GM12878 (cell line): Measurements from ENCODE around the gene POLRMT. TPM values are rescaled to one million over a fixed set of nuclear protein-coding genes. Genes with fewer than 3 reads are reported as not detected.
A peak's percentile ranks its signal among the peaks of the same experiment; 100 is the strongest.

Experiments used
- ATAC-seq: fragments of 200-7000 bp; cut with Tn5 transposase; 3 replicates; pipeline ENCODE4 v1.9.1; 2020; ENCODE audit warnings: mild to moderate bottlenecking, moderate library complexity
- BruUV-seq: library from RNA; stranded (reverse); fragments of 400-500 nt; replicated peaks from 2 replicates; lab custom pipeline; 2021; lab: Mats Ljungman, UMichigan
- CTCF ChIA-PET: fragments of 300-600 bp; sonication (Branson Sonifier 250); formaldehyde crosslinking; extraction: SDS; loops from one replicate; lab custom pipeline; 2021; ENCODE audit warnings: inconsistent platforms; lab: Yijun Ruan, JAX
- POLR2A ChIA-PET: fragments of 350-600 bp; formaldehyde crosslinking; extraction: SDS; loops from one replicate; lab custom pipeline; 2021; ENCODE audit warnings: inconsistent platforms; lab: Charles Lee
- RAD21 ChIA-PET: fragments of 300-600 bp; sonication (Branson Sonifier 250); formaldehyde crosslinking; loops from one replicate; lab custom pipeline; 2023; ENCODE audit warnings: antibody characterized with exemption; ENCODE audit not compliant: unreplicated experiment; lab: Charles Lee
- SMC1A ChIA-PET: fragments of 300-600 bp; sonication (Branson Sonifier 250); formaldehyde crosslinking; loops from one replicate; lab custom pipeline; 2023; ENCODE audit not compliant: unreplicated experiment, uncharacterized antibody; lab: Charles Lee
- DNase-seq: peaks from one replicate; pipeline ENCODE4 v3.0.0-alpha.2; 2011; ENCODE audit warnings: low read depth, low spot score
- FAIRE-seq: peaks from 3 replicates; lab custom pipeline; 2011; peaks lifted over from hg19 to GRCh38; lab: Jason Lieb, UNC
- H2AFZ ChIP-seq: 2 replicates; pipeline ENCODE4 v1.6.0; 2011; ENCODE audit warnings: low read depth, low read length, control low read depth; ENCODE audit not compliant: control insufficient read depth
- H3K27ac ChIP-seq: 2 replicates; pipeline ENCODE4 v1.5.1; 2011; ENCODE audit warnings: control low read depth; ENCODE audit not compliant: control insufficient read depth, insufficient read depth
- H3K27me3 ChIP-seq, 2 experiments: replicated peaks in 1 of 2; 2 replicates each; pipeline versions ENCODE4 v1.6.0 to v1.6.1; 2011; ENCODE audit warnings: low read length in 1 of 2; ENCODE audit not compliant: control insufficient read depth in 2 of 2, insufficient read depth in 2 of 2
- H3K36me3 ChIP-seq, 2 experiments: 2 replicates each; pipeline ENCODE4 v1.5.1; 2011; ENCODE audit warnings: low read length in 1 of 2; ENCODE audit not compliant: control insufficient read depth in 2 of 2, insufficient read depth in 2 of 2
- H3K4me1 ChIP-seq: 2 replicates; pipeline ENCODE4 v1.6.1; 2011; ENCODE audit warnings: mild to moderate bottlenecking, low read length, moderate library complexity, mixed read lengths; ENCODE audit not compliant: control insufficient read depth, insufficient read depth
- H3K4me2 ChIP-seq: 2 replicates; pipeline ENCODE4 v1.6.0; 2011; ENCODE audit warnings: control low read depth; ENCODE audit not compliant: control insufficient read depth, insufficient read depth
- H3K4me3 ChIP-seq: fragments of 200-600 bp; sonication (generic); 2 replicates; pipeline ENCODE4 v1.5.1; 2016
- H3K79me2 ChIP-seq: 2 replicates; pipeline ENCODE4 v1.6.0; 2011; ENCODE audit warnings: low read length; ENCODE audit not compliant: control insufficient read depth, insufficient read depth
- H3K9ac ChIP-seq: 2 replicates; pipeline ENCODE4 v1.8.0; 2011; ENCODE audit warnings: low read length, control low read depth, mixed read lengths; ENCODE audit not compliant: control insufficient read depth, insufficient read depth
- H3K9me3 ChIP-seq: replicated peaks from 3 replicates; pipeline ENCODE4 v1.5.1; 2011; ENCODE audit warnings: mild to moderate bottlenecking, low read length; ENCODE audit not compliant: control insufficient read depth, insufficient read depth
- H4K20me1 ChIP-seq: 2 replicates; pipeline ENCODE4 v1.6.0; 2011; ENCODE audit not compliant: control insufficient read depth, insufficient read depth
- CEBPB ChIP-seq, 2 experiments: fragments of 150-350 bp in 1 of 2; IDR thresholded peaks; 2 replicates each; pipeline ENCODE4 v1.6.1; 2012 to 2014; ENCODE audit warnings: low read depth in 2 of 2, low read length in 2 of 2, borderline replicate concordance in 1 of 2, inconsistent platforms in 1 of 2
- DPF2 ChIP-seq: fragments of 450-650 bp; IDR thresholded peaks from 2 replicates; pipeline ENCODE4 v1.6.1; 2017; ENCODE audit warnings: mild to moderate bottlenecking
- EP300 ChIP-seq, 2 experiments: fragments of 150-350 bp in 1 of 2; IDR thresholded peaks; 2 replicates each; pipeline ENCODE4 v1.6.1; 2011 to 2012; ENCODE audit warnings: low read depth in 2 of 2, low read length in 2 of 2, borderline replicate concordance in 1 of 2, improper control_type of control experiment in 1 of 2, inconsistent platforms in 1 of 2; ENCODE audit not compliant: control insufficient read depth in 1 of 2
- IKZF2 ChIP-seq, 2 experiments: fragments of 450-650 bp; IDR thresholded peaks; 2 replicates each; pipeline ENCODE4 v1.6.1; 2017; ENCODE audit warnings: mild to moderate bottlenecking in 2 of 2, moderate library complexity in 2 of 2
- KLF5 ChIP-seq: fragments of 450-650 bp; IDR thresholded peaks from 2 replicates; pipeline ENCODE4 v1.6.1; 2014; ENCODE audit warnings: mild to moderate bottlenecking; ENCODE audit not compliant: partially characterized antibody
- PAX5 ChIP-seq: IDR thresholded peaks from 2 replicates; pipeline ENCODE4 v1.6.1; 2011; ENCODE audit warnings: low read depth, low read length, borderline replicate concordance
- POLR2A ChIP-seq: IDR thresholded peaks from 2 replicates; pipeline ENCODE4 v1.6.1; 2011; ENCODE audit warnings: low read depth, mild to moderate bottlenecking, low read length
- POLR2AphosphoS5 ChIP-seq: IDR thresholded peaks from 2 replicates; pipeline ENCODE4 v1.6.1; 2011; ENCODE audit warnings: mild to moderate bottlenecking, low read length, inconsistent platforms
- RAD21 ChIP-seq: IDR thresholded peaks from 2 replicates; pipeline ENCODE4 v1.6.1; 2011; ENCODE audit warnings: mild to moderate bottlenecking, low read depth, low read length, moderate library complexity; ENCODE audit not compliant: insufficient read depth
- SMAD5 ChIP-seq: IDR thresholded peaks from 2 replicates; pipeline ENCODE4 v1.6.1; 2016; ENCODE audit warnings: antibody characterized with exemption, low read depth
- SMARCA5 ChIP-seq: fragments of 450-650 bp; IDR thresholded peaks from 2 replicates; pipeline ENCODE4 v1.6.1; 2017; ENCODE audit warnings: mild to moderate bottlenecking
- TCF12 ChIP-seq: IDR thresholded peaks from 2 replicates; pipeline ENCODE4 v1.6.1; 2011; ENCODE audit warnings: low read depth, mild to moderate bottlenecking, low read length
- WRNIP1 ChIP-seq: IDR thresholded peaks from 2 replicates; pipeline ENCODE4 v1.6.1; 2011; ENCODE audit warnings: low read depth, low read length, improper control_type of control experiment, borderline replicate concordance
- YBX1 ChIP-seq: fragments of 450-650 bp; IDR thresholded peaks from 2 replicates; pipeline ENCODE4 v1.6.1; 2016; ENCODE audit warnings: antibody characterized with exemption
- ZNF217 ChIP-seq: fragments of 450-650 bp; IDR thresholded peaks from 2 replicates; pipeline ENCODE4 v1.6.1; 2017; ENCODE audit warnings: antibody characterized with exemption, mild to moderate bottlenecking
- ZNF622 ChIP-seq: fragments of 450-650 bp; IDR thresholded peaks from 2 replicates; pipeline ENCODE4 v1.6.1; 2017; ENCODE audit warnings: mild to moderate bottlenecking, inconsistent platforms
- WGBS: methylation state at CpG from one replicate; pipeline ENCODE4 v1.1.6; 2016; ENCODE audit warnings: low lambda C conversion rate; ENCODE audit not compliant: insufficient replicate concordance, insufficient coverage; ENCODE audit errors: missing lambda C conversion rate; 5-methylcytosine and 5-hydroxymethylcytosine counted together
- in situ Hi-C: fragments of 300-500 bp; cut with MboI; formaldehyde crosslinking; loops from 9 replicates; pipeline ENCODE4 v1.14.3; 2018; ENCODE audit warnings: mixed read lengths
- intact Hi-C: fragments of 100-400 bp; cut with micrococcal nuclease; formaldehyde crosslinking; loops from one replicate; pipeline ENCODE4 v1.14.2; 2022; ENCODE audit not compliant: unreplicated experiment
- polyA plus RNA-seq, 11 experiments: library from polyadenylated mRNA; depleted of rRNA in 4 of 11; unstranded in 6 of 11; stranded (reverse) in 5 of 11; fragments of >200 nt; fragmentation: Nextera tagmentation in 4 of 11; fragmentation: Illumina TruSeq in 1 of 11; extraction: Ambion mirVana in 4 of 11; extraction: Trizol in 1 of 11; gene quantifications; 1 replicate in 1 of 11; 2 replicates in 10 of 11; pipeline versions ENCODE4 v1.2.1 to v1.2.3, GENCODE V29; 2011 to 2016; ENCODE audit warnings: inconsistent platforms in 2 of 11, missing spikeins in 2 of 11, low read depth in 1 of 11
- total RNA-seq, 4 experiments: library from RNA; depleted of rRNA in 3 of 4; stranded (reverse); fragments of >200 nt in 3 of 4; fragmentation: Illumina TruSeq in 1 of 4; extraction: Trizol in 1 of 4; gene quantifications; 2 replicates each; pipeline versions ENCODE4 v1.2.1 to v1.2.3, GENCODE V29; 2013 to 2021
- TF ChIP-seq, protein P1 (sequence below): fragments of 450-650 bp; formaldehyde crosslinking; IDR thresholded peaks from 2 replicates; pipeline ENCODE4 v1.4.0; 2022; ENCODE audit warnings: mild to moderate bottlenecking, moderate library complexity

POLRMT gene
- total and polyA plus RNA-seq, 10 of the 15 experiments (the other 5 are each of a cell fraction or from before 2014, with no cell fraction given) = 9.9 to 57.6 (median 34.6) TPM

DNA sequence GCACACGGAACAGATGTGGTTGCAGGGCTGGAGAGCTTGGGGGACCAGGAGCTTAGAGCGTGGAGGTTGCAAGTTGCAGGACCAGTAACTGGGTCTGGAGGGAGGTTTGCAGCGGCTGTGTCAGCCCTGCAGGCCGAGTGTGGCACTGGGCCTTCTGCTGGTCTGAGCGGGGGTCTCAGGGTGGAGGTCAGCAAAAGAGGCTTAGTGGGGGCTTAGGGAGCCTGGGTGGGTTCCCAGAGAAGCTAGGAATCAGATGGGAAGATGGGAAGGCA, 49.4 kb downstream of the POLRMT start:
- H3K4me3 ChIP-seq = no peak overlapping the region
- H3K36me3 ChIP-seq = peaks cover 0 to 34% of the 10 kb centered on the region in 2 experiments; a peak in 3 of 4 replicates
- no peaks in the 10 kb centered on the region for H4K20me1 ChIP-seq
- POLR2A ChIA-PET = no interaction called here
- intact Hi-C loops = no loop called here
- peaks cover 2 to 4% of the 10 kb centered on the region in 2 experiments; a peak in 3 of 4 replicates for H3K27me3 ChIP-seq
- H3K79me2 ChIP-seq = peaks cover 6% of the 10 kb centered on the region
- no peaks in the 10 kb centered on the region for H3K4me1 ChIP-seq
- whole genome bisulfite sequencing = 71% methylated on average over 5 of the region's 5 CpGs
- no peaks in the 10 kb centered on the region for H3K9me3 ChIP-seq
- no peak overlapping the region for H3K4me2 ChIP-seq
- H3K9ac ChIP-seq = no peak overlapping the region
- no peak for FAIRE-seq
- no TSS peak for BruUV-seq
- RAD21 ChIA-PET = interaction anchor here (1.8 to 2.8 kb wide), 2 partner anchors 9 to 150 kb away, joined by 7 to 11 read pairs; no protein-coding TSS in a partner anchor
- in situ Hi-C loops = no loop called here
- CTCF ChIA-PET = interaction anchor here (0.6 to 1.5 kb wide), 7 partner anchors 51 to 153 kb away, joined by 3 to 8 read pairs (median 4); no protein-coding TSS in a partner anchor
- no peak overlapping the region for H2AFZ ChIP-seq
- SMC1A ChIA-PET = interaction anchor here (1.1 kb wide), 1 partner anchor 150 kb away, joined by 3 read pairs; no protein-coding TSS in a partner anchor
- DNase-seq = no peak
- ATAC-seq = peak; percentile 4; the same call in 1 of the 3 replicates
- TF ChIP-seq SMARCA5 (no peak), SMAD5 (no peak), POLR2AphosphoS5 (0 out of 2 replicates have a peak, but pooled peaks have one; percentile 18), YBX1 (no peak), DPF2 (no peak), KLF5 (no peak), CEBPB (IDR thresholded peaks at IDR 0.05; ENCODE audit: borderline replicate concordance in 1 of 2, low read depth in 2 of 2, low read length in 2 of 2) (no peak), EP300 (IDR thresholded peaks at IDR 0.05; ENCODE audit: borderline replicate concordance in 1 of 2, control insufficient read depth in 1 of 2, low read depth in 2 of 2, low read length in 2 of 2) (no peak), RAD21 (no peak), TCF12 (no peak), POLR2A (peak; percentile 56; the same call in 1 of the 2 replicates), WRNIP1 (no peak), ZNF622 (no peak), PAX5 (no peak), IKZF2 (IDR thresholded peaks at IDR 0.05) (no peak), ZNF217 (no peak)
- TF ChIP-seq, protein P1, sequence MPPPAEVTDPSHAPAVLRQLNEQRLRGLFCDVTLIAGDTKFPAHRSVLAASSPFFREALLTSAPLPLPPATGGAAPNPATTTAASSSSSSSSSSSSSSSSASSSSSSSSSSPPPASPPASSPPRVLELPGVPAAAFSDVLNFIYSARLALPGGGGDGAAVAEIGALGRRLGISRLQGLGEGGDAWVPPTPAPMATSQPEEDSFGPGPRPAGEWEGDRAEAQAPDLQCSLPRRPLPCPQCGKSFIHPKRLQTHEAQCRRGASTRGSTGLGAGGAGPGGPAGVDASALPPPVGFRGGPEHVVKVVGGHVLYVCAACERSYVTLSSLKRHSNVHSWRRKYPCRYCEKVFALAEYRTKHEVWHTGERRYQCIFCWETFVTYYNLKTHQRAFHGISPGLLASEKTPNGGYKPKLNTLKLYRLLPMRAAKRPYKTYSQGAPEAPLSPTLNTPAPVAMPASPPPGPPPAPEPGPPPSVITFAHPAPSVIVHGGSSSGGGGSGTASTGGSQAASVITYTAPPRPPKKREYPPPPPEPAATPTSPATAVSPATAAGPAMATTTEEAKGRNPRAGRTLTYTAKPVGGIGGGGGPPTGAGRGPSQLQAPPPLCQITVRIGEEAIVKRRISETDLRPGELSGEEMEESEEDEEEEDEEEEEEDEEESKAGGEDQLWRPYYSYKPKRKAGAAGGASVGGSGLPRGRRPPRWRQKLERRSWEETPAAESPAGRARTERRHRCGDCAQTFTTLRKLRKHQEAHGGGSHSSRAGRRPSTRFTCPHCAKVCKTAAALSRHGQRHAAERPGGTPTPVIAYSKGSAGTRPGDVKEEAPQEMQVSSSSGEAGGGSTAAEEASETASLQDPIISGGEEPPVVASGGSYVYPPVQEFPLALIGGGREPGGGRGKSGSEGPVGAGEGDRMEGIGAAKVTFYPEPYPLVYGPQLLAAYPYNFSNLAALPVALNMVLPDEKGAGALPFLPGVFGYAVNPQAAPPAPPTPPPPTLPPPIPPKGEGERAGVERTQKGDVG (CRISPR knock-in tag) = no peak
- H3K27ac ChIP-seq = no peak overlapping the region
